Activated CD8-positive, alpha-beta memory T cell treated with anti-CD3 and anti-CD28 coated beads for 24 hours (primary cell): ENCODE results near the gene FMOD.
A peak's percentile ranks its signal among the peaks of the same experiment; 100 is the strongest.
"Not testable (repeated sequence)": the region's sequence is repeated elsewhere in the genome, so short reads cannot be mapped to it uniquely, and the experiment has no call there.

Experiments used
- DNase-seq: peaks from one replicate; pipeline ENCODE4 v3.0.0-alpha.2; 2020

Gene FMOD

GRCh38 chr1:203304919-203305808, 45.8 kb downstream of the FMOD start, which contains the start of gene BTG2:
BTG2 (plus strand) TSS chr1:203305519; CDS start chr1:203305607, 88 bp downstream.
- peak; percentile 93 for DNase-seq

DNA sequence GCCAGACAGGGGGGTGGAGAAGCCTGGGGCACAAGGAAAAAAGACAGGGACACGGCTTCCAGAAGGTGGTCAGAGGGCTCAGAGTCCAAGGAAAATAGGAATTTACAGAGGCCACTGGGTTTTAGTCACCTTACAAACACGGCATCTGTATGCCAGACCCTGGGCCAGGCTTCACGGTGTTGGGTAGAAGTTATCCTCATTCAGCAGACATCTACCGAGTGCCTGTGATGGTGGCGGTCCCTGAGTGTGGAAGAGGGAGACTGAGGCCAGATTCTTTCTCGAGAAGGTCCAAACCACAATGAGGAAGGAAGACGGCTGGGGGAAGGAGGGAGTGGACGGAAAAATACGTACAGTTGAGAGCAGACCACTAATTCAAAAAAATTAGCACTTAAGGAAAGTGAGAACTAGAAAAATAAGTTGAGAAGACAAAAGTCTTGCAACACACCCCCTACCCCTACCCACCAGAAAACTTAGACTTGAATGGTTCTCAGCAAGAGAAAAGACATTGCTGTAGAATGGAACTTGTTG, 46.5 kb downstream of the FMOD start:
- DNase-seq = no peak

DNA sequence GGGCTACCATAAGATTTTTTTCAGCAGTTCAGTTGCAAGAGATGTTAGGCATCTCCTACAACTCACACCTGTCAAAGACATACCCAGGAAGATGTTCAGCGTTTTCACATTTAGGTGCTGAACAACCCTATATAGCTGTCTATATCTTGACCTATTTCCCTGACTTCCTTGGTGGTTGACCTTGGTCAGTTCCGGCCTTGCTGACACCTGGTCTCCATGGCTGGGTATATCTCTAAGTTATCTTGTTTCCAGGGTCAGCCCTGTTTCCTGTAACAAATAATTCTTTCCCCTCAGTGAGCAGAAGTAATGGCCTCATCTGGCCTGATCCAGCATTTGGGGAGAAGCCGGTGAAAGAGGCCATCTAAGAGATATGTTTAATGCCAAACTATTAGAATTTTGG, 48.0 kb downstream of the FMOD start:
- no peak for DNase-seq

- DNase-seq = no peak
Observed at GRCh38 chr1:203302456-203302855, 48.5 kb downstream of the FMOD start.

GRCh38 chr1:203301331-203301668, 49.6 kb downstream of the FMOD start:
- no peak for DNase-seq

DNA sequence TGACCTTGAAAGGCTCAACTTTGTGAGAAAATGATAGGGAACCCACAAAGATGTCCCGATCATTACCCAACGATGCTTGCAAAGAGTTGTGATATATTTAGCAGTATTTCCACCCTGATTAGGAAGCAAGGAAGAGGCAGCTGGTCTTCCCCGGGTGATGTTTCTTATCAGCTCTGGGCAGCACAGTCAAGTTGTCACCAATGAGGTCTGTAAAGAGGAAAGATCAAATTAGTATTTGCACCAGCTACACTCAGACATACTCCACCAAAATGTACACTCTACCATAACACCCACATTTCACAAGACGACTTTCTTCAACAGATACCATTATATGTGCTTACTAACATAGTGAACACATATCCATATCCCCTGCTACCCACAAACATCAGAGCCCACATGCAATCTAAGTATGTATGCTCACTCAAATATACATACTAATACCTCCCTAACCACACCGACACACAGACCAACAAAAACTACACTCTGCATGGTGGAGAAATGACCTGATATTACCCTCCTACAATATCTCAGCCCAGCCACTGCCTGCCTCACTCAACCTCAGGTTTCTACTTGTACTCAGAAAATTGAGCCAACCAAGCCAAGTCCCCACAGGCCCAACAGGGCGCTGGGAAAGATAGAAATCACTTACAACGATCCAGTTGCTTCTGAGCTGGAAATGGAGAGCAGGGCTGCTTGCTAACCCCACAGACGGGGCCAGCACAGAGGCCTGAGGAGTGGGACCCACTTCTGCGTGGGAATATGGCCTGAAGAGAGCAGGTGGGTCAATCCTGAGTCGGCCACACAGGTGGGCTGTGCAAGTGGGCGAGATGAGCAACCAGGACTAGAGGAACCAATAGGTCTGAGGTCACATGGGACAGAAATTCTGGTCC, 50.2 kb downstream of the FMOD start:
- DNase-seq = no peak

DNA sequence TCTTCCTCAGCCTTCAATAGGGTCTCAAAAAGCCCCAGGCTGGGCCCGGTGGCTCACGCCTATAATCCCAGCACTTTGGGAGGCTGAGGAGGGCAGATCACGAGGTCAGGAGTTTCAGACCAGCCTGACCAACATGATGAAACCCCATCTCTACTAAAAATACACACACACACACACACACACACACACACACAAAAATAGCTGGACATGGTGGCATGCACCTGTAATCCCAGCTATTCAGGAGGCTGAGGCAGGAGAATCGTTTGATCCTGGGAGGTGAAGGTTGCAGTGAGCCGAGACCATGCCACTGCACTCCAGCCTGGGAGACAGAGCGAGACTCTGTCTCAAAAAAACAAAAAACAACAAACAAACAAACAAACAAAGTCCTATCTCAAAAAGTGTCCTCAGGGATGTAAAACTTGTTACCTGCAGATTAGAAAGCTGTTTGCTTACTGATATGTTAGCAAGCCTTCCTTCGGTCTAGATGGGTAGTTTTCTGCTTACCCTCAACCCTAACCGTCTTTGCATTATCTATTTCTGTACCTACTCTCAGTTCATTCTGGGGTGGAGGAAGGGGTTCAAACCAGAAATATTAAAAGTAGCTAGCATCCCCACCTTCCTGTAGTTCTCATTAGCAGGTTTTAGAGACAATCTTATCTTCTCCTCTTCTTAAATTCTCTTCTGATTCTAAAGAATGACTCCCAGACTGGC, 51.0 kb downstream of the FMOD start:
- not testable (repeated sequence) for DNase-seq

GRCh38 chr1:203299169-203299568, 51.8 kb downstream of the FMOD start:
- no peak for DNase-seq

- no peak for DNase-seq
Observed at GRCh38 chr1:203296460-203297073, 54.4 kb downstream of the FMOD start.

DNA sequence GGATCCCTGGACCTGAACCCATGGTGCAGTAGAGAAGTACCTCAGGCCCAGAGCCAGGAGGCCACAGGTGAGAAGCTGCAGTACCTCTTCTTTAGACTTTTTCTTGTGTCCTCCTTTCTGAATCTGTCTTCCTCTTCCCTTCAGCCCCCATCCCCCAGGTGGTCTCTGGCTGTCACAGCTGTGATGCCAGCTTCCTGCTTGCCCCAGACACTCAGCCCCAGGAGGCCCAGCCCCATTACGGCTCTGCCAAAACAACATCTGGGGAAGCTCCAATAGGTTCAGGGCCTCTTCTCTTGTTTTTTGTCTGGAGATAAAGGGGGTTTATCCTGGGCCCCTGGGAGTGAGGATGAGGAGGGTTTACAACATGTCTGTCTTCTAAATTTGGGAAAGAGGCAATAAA, 55.1 kb downstream of the FMOD start:
- no peak for DNase-seq

- no peak for DNase-seq
Observed at GRCh38 chr1:203291201-203292096, 59.5 kb downstream of the FMOD start.
